Stimulated activated CD8-positive, alpha-beta memory T cell treated with anti-CD3 and anti-CD28 coated beads, Interleukin-15, amount 100 ng/mL, for 4 hours (primary cell): ENCODE measurements around the gene CSTPP1.
"Not testable (repeated sequence)": the region's sequence is repeated elsewhere in the genome, so short reads cannot be mapped to it uniquely, and the experiment has no call there.

Experiments used
- DNase-seq, 2 donors: peaks; one replicate each; pipeline ENCODE4 v3.0.0-alpha.2; 2020; ENCODE audit warnings: low read depth in 2 of 2

CSTPP1 gene

GRCh38 chr11:47207459-47207858 lies 270.9 kb downstream of the CSTPP1 start:
- no peak for DNase-seq

DNA sequence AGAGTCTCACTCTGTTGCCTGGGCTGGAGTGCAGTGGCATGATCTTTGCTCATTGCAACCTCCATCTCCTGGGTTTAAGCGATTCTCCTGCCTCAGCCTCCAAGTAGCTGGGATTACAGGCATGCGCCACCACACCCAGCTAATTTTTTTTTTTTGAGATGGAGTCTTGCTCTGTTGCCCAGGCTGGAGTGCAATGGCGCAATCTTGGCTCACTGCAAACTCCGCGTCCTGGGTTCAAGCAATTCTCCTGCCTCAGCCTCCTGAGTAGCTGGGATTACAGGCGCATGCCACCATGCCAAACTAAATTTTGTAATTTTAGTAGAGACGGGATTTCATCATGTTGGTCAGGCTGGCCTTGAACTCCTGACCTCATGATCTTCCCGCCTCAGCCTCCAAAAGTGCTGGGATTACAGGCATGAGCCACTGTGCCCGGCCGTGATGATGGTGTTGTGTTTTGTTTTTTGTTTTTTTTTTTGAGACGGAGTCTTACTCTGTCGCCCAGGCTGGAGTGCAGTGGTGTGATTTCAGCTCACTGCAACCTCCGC lies 271.5 kb downstream of the CSTPP1 start:
- DNase-seq, result not testable (repeated sequence)

DNA sequence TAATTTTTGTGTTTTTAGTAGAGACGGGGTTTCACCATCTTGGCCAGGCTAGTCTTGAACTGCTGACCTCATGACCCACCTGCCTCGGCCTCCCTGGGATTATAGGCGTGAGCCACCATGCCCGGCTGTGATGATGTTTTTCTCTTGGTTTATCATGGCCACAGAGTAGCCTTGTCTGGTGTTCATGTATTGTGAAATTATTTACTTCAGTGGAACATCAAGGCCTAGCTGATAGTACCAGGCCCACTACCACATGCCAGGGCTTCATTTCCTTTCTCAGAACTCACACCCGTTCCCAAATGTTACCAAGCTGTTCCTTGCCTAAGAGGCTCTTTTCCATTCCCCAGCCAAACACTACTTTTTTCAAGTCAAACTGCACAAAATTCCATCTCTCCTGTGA lies 272.1 kb downstream of the CSTPP1 start:
- DNase-seq, result no peak
